NCI-H345 (cell line): ENCODE results near the gene RNU5B-1.
"Not testable (repeated sequence)": the region's sequence is repeated elsewhere in the genome, so short reads cannot be mapped to it uniquely, and the experiment has no call there.

ENCODE experiments used
- DNase-seq: peaks from one replicate; lab custom pipeline; 2025; lab: John Stamatoyannopoulos, UW

RNU5B-1 gene

GRCh38 chr15:65343374-65343981, 39.0 kb downstream of the RNU5B-1 start:
- DNase-seq, result no peak

DNA sequence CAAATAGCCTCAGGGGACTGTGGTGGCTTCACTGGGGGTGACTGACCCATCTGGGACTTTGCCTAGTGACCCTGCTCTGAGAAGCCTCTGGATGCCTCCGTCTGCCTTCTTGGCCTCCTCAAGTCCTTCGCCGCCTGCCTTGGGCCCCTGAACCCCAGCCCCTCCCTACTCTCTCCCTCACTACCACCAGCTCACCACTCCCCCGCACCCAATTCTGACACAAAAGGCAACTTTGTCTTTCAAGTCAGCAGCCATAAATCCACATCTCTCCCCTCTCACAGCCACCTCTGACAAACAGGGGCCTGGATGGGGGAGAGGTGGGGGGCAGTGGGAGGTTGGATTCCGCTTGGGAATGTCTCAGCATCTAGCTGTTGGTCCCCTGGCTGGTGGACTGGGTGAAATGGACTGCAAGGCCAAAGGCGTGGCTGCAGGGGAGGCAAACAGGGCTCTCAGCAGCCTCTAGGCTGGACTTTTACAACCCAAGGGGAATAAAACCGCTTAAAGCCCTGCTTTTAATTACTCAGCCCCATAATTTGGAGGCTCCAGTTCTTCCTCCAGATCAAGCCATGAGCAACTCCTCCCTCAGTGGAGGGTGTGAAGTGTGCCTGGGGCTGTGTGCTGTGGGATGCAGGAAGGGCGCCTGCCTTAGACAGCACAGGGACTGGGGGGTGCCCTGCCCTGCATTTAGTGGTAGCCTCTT, 39.9 kb downstream of the RNU5B-1 start:
- DNase-seq, result no peak

DNA sequence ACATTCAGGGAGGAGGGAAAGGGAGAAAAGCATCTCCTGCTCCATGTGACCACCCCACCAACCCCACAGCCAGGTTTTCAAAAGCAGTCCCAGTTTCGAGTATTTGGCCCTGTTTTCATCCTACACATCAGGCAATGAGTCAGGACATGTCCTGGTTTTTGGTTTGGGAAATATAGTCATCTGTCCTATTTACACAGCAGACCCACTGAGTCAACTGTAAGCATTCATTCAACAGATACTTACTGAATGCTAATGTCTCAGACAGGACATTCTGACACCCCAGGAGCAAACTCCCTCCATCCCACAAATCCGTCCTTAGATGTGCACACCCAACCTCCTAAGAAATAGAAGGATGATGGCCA, 40.4 kb downstream of the RNU5B-1 start:
- no peak for DNase-seq

DNA sequence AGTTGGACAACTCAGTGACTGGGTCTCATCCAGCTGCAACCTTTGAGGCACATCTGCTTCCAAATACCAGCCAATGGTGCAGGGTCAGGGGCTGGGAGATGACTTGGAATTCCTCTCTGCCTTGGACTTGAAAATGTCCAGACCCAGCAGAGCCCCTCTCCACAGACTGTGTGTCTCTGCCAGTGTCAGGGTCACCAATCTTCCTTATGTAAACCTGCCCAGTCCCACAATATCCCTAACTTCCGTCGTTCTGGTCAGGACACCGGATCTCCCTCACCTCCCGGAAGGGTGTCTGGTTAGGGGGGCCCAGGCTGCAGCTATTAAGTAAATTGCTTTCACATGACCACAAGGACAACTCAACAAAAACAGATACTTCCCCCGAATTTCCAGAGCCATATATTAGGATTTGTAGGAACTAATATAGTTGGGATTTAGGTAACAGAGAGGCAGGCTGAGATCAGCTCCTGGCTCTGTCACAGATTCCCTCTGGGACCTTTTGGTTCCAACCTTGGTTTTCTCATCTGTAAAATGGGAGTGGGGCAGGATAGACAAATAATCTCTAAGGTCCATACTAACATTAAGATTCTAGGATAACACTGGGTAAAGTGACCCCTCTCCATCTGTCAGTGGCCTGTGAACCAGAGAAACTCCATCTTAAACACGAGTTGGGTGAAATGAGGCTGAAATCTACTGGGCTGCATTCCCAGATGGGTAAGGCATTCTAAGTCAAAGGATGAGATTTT, 42.5 kb downstream of the RNU5B-1 start:
- DNase-seq, result no peak

- DNase-seq, result not testable (repeated sequence)
Observed at GRCh38 chr15:65347756-65348155, 43.3 kb downstream of the RNU5B-1 start.

DNA sequence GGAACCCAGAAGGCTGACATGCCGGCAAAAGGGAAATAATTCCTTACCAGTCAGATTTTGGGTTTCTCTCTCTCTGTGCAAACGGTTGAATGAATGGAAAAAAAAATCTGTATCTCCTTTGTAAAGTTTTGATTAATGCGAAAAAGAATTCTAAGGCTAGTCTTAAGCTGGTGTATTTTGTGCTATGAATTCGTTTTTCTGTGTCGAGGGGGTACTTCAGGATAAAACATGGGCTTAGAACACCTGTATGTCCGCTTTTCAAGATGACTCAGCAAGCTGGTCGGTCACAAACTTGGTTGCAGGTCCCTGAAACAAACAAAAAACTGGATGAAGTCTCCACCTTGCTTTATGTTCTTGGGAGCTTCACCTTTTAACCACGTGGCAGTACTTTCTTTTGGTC, 44.9 kb downstream of the RNU5B-1 start:
- DNase-seq, result no peak

GRCh38 chr15:65351972-65352371, 47.5 kb downstream of the RNU5B-1 start:
- not testable (repeated sequence) for DNase-seq
